Esophagus muscularis mucosa (tissue), 4 donors: Measurements from ENCODE around the gene ERGIC2. TPM values are rescaled to one million over a fixed set of nuclear protein-coding genes. Genes with fewer than 3 reads are reported as not detected.

ENCODE experiments used
- DNase-seq: peaks from one replicate; pipeline ENCODE4 v3.0.0-alpha.2; 2017; ENCODE audit errors: extremely low spot score
- H3K27ac ChIP-seq, 4 donors: fragments of 200-600 bp; sonication (generic); replicated peaks in 1 of 4; 1 replicate in 3 of 4; 2 replicates in 1 of 4; pipeline ENCODE4 v1.5.1; 2016 to 2019; ENCODE audit warnings: mild to moderate bottlenecking in 1 of 4
- H3K27me3 ChIP-seq, 4 donors: fragments of 200-600 bp; sonication (generic); one replicate each; pipeline versions ENCODE4 v1.5.1 to v1.6.0; 2016 to 2019
- H3K36me3 ChIP-seq, 4 donors: fragments of 200-600 bp; sonication (generic); one replicate each; pipeline ENCODE4 v1.5.1; 2016 to 2019
- H3K4me1 ChIP-seq, 4 donors: fragments of 200-600 bp; sonication (generic); one replicate each; pipeline ENCODE4 v1.5.1; 2016 to 2019
- H3K4me3 ChIP-seq, 4 donors: fragments of 200-600 bp; sonication (generic); 1 replicate in 2 of 4; 2 replicates in 2 of 4; pipeline ENCODE4 v1.5.1; 2016 to 2019; ENCODE audit warnings: mild to moderate bottlenecking in 4 of 4, moderate library complexity in 1 of 4
- H3K9me3 ChIP-seq, 4 donors: fragments of 200-600 bp; sonication (generic); 1 replicate in 3 of 4; 2 replicates in 1 of 4; pipeline ENCODE4 v1.5.1; 2016 to 2019
- EP300 ChIP-seq: sonication (generic); formaldehyde crosslinking; IDR thresholded peaks from one replicate; pipeline ENCODE4 v1.6.1; 2017; ENCODE audit warnings: antibody characterized with exemption
- POLR2A ChIP-seq: fragments of 450-650 bp; IDR thresholded peaks from one replicate; pipeline ENCODE4 v1.6.1; 2017; ENCODE audit warnings: antibody characterized with exemption, moderate library complexity, mild to moderate bottlenecking, low read depth
- POLR2AphosphoS5 ChIP-seq, 2 donors: sonication (generic); formaldehyde crosslinking; IDR thresholded peaks; one replicate each; pipeline ENCODE4 v1.6.1; 2017; ENCODE audit warnings: antibody characterized with exemption in 2 of 2
- WGBS: methylation state at CpG from one replicate; pipeline ENCODE4 v1.1.5; 2018; 5-methylcytosine and 5-hydroxymethylcytosine counted together
- intact Hi-C: fragments of 100-400 bp; cut with DNase I; formaldehyde crosslinking; loops from one replicate; pipeline ENCODE4 v1.15.1; 2023
- total RNA-seq, 4 donors: library from RNA; depleted of rRNA; stranded (reverse); fragments of >200 nt; gene quantifications; one replicate each; pipeline versions ENCODE4 v1.1.0 to v1.2.1, GENCODE V29; 2016
- TF ChIP-seq, protein P1 (sequence below), 3 experiments: fragments of 200-600 bp in 2 of 3; fragments of 450-650 bp in 1 of 3; sonication (generic) in 2 of 3; IDR thresholded peaks; one replicate each; pipeline ENCODE4 v1.5.1; 2017 to 2019; ENCODE audit warnings: antibody characterized with exemption in 3 of 3, mild to moderate bottlenecking in 2 of 3, moderate library complexity in 1 of 3

ERGIC2 gene
- total RNA-seq, 4 donors from 2014 or later = 27.2 to 86.8 (median 64.6) TPM

- WGBS = 96% methylated on average over 4 of the region's 4 CpGs
- H3K27ac ChIP-seq = no peak overlapping the region
- intact Hi-C loops = loop anchor here (10.0 kb wide), 1 partner anchor 166 kb away; the partner anchor contains the start of gene FAR2
Observed at GRCh38 chr12:29310899-29311298, 70.1 kb downstream of the ERGIC2 start.

DNA sequence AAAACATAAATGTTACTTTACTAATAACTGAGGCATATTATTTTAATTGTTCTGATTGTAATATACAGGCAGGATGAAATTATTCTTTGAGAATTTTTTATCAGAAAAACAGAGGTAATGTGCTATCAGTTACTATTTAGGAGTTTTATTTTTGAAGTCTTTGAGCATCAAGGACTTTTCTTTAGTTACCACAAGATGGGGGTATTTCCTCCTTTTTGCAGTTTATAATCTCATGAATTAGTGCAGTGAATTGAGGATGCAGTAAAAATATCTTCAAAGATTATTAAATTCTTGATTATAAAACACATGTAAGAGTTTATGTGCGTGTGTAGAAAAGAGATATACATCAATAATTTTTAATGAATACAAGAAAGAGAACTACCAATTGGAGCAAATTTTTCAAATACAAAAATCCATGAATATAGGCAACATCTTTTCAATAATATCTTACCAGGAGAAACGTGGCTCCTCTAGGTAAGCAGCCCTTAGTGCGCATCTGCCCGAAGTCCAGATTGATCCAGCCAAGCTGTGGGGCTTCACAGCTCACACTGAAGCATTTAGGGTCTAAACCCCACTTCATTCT, 71.6 kb downstream of the ERGIC2 start:
- Histone ChIP-seq H3K4me1 (no peaks in the 10 kb centered on the region), H3K27me3 (no peaks in the 10 kb centered on the region), H3K4me3 (no peak overlapping the region), H3K9me3 (no peaks in the 10 kb centered on the region), H3K36me3 (peaks cover 0 to 21% (median 4%) of the 10 kb centered on the region in 4 donors), H3K27ac (no peak overlapping the region)
- no peak for TF ChIP-seq POLR2AphosphoS5 (IDR thresholded peaks at IDR 0.05)
- TF ChIP-seq, protein P1, sequence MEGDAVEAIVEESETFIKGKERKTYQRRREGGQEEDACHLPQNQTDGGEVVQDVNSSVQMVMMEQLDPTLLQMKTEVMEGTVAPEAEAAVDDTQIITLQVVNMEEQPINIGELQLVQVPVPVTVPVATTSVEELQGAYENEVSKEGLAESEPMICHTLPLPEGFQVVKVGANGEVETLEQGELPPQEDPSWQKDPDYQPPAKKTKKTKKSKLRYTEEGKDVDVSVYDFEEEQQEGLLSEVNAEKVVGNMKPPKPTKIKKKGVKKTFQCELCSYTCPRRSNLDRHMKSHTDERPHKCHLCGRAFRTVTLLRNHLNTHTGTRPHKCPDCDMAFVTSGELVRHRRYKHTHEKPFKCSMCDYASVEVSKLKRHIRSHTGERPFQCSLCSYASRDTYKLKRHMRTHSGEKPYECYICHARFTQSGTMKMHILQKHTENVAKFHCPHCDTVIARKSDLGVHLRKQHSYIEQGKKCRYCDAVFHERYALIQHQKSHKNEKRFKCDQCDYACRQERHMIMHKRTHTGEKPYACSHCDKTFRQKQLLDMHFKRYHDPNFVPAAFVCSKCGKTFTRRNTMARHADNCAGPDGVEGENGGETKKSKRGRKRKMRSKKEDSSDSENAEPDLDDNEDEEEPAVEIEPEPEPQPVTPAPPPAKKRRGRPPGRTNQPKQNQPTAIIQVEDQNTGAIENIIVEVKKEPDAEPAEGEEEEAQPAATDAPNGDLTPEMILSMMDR (IDR thresholded peaks at IDR 0.05) = peak; percentile 15 to 26 (median 16)
- no peak for DNase-seq
- intact Hi-C loops = no loop called here
- WGBS = 88% methylated on average over 4 of the region's 4 CpGs

More at GRCh38 chr12:29310899-29311298, 70.1 kb downstream of the ERGIC2 start:
- no peaks in the 10 kb centered on the region for H3K9me3 ChIP-seq
- no peak overlapping the region for H3K4me3 ChIP-seq
- H3K27me3 ChIP-seq = no peaks in the 10 kb centered on the region
- DNase-seq = no peak
- peaks cover 0 to 21% (median 4%) of the 10 kb centered on the region in 4 donors for H3K36me3 ChIP-seq
- no peaks in the 10 kb centered on the region for H3K4me1 ChIP-seq
- TF ChIP-seq POLR2AphosphoS5 (IDR thresholded peaks at IDR 0.05) (no peak), EP300 (no peak), POLR2A (no peak)
- TF ChIP-seq, protein P1 (IDR thresholded peaks at IDR 0.05) = no peak

GRCh38 chr12:29306682-29307081, 74.3 kb downstream of the ERGIC2 start:
- peaks cover 0 to 9% (median 2%) of the 10 kb centered on the region in 4 donors for H3K36me3 ChIP-seq
- no peaks in the 10 kb centered on the region for H3K4me1 ChIP-seq
- H3K27me3 ChIP-seq = no peaks in the 10 kb centered on the region
- no peak overlapping the region for H3K4me3 ChIP-seq
- no peaks in the 10 kb centered on the region for H3K9me3 ChIP-seq
- no peak for DNase-seq
- 84% methylated on average over 2 of the region's 2 CpGs for WGBS
- intact Hi-C loops = no loop called here
- H3K27ac ChIP-seq = no peak overlapping the region
- TF ChIP-seq POLR2AphosphoS5 (IDR thresholded peaks at IDR 0.05) (no peak), POLR2A (no peak), EP300 (no peak)
- TF ChIP-seq, protein P1 (IDR thresholded peaks at IDR 0.05) = no peak

GRCh38 chr12:29306266-29306665, 74.7 kb downstream of the ERGIC2 start:
- TF ChIP-seq EP300 = no peak
- no peak for TF ChIP-seq POLR2A
- TF ChIP-seq, protein P1 (IDR thresholded peaks at IDR 0.05) = no peak
- no peak for TF ChIP-seq POLR2AphosphoS5 (IDR thresholded peaks at IDR 0.05)
- WGBS = 92% methylated on average over 2 of the region's 2 CpGs
- H3K27me3 ChIP-seq = no peaks in the 10 kb centered on the region
- no peaks in the 10 kb centered on the region for H3K9me3 ChIP-seq
- intact Hi-C loops = no loop called here
- no peaks in the 10 kb centered on the region for H3K4me1 ChIP-seq
- no peak overlapping the region for H3K4me3 ChIP-seq
- peaks cover 0 to 9% (median 2%) of the 10 kb centered on the region in 4 donors for H3K36me3 ChIP-seq
- no peak for DNase-seq
- no peak overlapping the region for H3K27ac ChIP-seq

GRCh38 chr12:29304388-29304787, 76.6 kb downstream of the ERGIC2 start:
- H3K27me3 ChIP-seq = no peaks in the 10 kb centered on the region
- DNase-seq = no peak
- TF ChIP-seq, protein P1 (IDR thresholded peaks at IDR 0.05) = no peak
- H3K36me3 ChIP-seq = peaks cover 0 to 9% (median 0%) of the 10 kb centered on the region in 4 donors
- intact Hi-C loops = no loop called here
- H3K27ac ChIP-seq = no peak overlapping the region
- no peaks in the 10 kb centered on the region for H3K9me3 ChIP-seq
- H3K4me1 ChIP-seq = no peaks in the 10 kb centered on the region
- no peak overlapping the region for H3K4me3 ChIP-seq
